Mesodermal cell (in vitro differentiated cells): ENCODE results near the gene RNF175. TPM values are rescaled to one million over a fixed set of nuclear protein-coding genes. Genes with fewer than 3 reads are reported as not detected.

Experiments used
- H3K27ac ChIP-seq: 2 replicates; pipeline ENCODE4 v1.7.0; 2013; ENCODE audit warnings: mild to moderate bottlenecking, low read depth, low read length, moderate library complexity; ENCODE audit not compliant: severe bottlenecking
- H3K36me3 ChIP-seq: 2 replicates; pipeline ENCODE4 v1.7.1; 2013; ENCODE audit warnings: mild to moderate bottlenecking, low read length, moderate library complexity; ENCODE audit not compliant: control insufficient read depth, insufficient read depth
- H3K4me1 ChIP-seq: one replicate; pipeline ENCODE4 v1.7.1; 2013; ENCODE audit warnings: mild to moderate bottlenecking, low read length; ENCODE audit not compliant: insufficient read depth, control insufficient read depth, poor library complexity, severe bottlenecking
- H3K4me3 ChIP-seq: 2 replicates; pipeline ENCODE4 v1.7.0; 2013; ENCODE audit warnings: low read length, control low read depth, mild to moderate bottlenecking; ENCODE audit not compliant: insufficient read depth, poor library complexity, severe bottlenecking; ENCODE audit errors: extremely low read depth
- H3K9me3 ChIP-seq: 2 replicates; pipeline ENCODE4 v1.7.1; 2013; ENCODE audit warnings: mild to moderate bottlenecking, low read length, moderate library complexity; ENCODE audit not compliant: control insufficient read depth
- WGBS, 2 experiments: methylation state at CpG; one replicate each; pipeline ENCODE4 v1.1.5; 2013; ENCODE audit warnings: missing lambda C conversion rate in 2 of 2; ENCODE audit not compliant: insufficient coverage in 2 of 2; 5-methylcytosine and 5-hydroxymethylcytosine counted together
- polyA plus RNA-seq, 2 experiments: library from polyadenylated mRNA; stranded (reverse); fragments of 50-300 nt; gene quantifications; one replicate each; pipeline ENCODE4 v1.2.3, GENCODE V29; 2013

RNF175 gene
- 4.6 TPM for polyA plus RNA-seq (2013, experiment 1 of 2)
- polyA plus RNA-seq (2013, experiment 2 of 2): 3.2 TPM

DNA sequence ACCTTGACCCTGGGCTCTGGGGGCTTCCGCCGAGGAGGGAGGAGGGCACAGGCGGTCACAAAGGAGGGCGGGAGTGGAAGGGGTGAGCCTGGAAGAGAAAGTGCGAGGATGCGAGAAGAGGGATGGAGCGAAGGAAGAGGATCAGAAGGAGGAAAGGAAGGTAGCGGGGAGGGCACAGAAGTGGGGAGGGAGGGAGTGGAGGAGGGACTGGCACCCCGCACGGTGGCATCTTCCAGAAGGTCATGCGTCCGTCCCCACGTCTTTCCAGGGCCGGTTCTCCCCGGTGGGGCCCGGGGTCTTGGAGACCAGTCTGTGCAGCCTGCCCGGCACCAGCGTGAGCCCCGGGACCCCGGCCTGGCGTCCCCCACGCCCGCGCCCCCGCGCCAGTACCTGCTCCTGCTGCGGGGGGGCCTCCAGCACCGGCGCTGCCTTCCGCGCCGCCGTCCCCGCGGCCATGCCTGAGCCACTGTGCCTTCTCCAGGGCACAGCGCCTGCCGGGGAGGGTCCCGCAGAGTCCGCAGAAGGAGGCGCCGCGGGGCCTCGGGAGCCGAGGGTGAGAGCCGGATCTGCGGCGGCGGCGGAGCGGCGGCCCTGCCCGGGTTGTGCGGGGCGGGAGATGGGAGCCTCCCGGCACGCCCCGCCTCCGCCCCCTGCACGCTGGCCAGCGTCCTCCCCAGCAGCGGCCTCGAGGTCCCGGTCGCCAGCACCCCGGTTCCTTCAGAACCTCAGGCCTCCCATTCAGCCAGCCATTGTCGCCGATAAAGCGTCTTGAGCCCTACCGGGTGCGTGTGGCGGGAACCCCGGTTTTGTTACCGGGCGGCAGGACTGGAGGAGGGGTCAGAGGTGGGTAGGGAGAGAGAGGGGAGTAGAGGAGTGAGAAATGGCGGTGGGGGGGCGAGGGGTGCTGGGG is at the start of gene RNF175:
RNF175 (minus strand) TSS at position 618 of the 910 bp plus-strand sequence; CDS start at position 456, 162 bp downstream.
- WGBS, 2 experiments: 1 to 2% methylated on average over 49 to 56 of the region's 76 CpGs
- H3K4me1 ChIP-seq: no peaks in the 10 kb centered on the region
- H3K9me3 ChIP-seq: no peaks in the 10 kb centered on the region
- no peak within 1 kb of the TSS for H3K27ac ChIP-seq
- no peaks in the 10 kb centered on the region for H3K36me3 ChIP-seq
- H3K4me3 ChIP-seq: peak within 1 kb of the TSS; percentile 49

DNA sequence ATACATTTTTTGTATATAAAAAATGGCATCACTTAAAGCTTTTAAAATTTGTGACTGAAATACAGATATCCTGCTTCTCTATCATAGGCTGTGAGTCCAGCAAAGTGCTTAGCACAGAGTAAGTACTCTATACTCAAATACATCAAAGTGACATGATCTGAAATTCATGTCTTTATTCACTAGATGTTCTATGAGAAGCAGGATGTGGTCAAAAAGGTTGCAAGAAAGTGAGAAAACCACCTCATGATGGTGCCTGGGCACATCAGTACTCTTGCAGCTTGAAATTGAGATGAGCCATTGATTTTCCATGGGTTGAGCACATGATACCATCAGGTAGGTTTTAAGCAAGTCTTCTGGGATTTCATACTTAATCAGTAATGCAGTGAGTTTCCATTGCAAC is 49.5 kb upstream of the RNF175 start:
- Histone ChIP-seq H3K27ac (no peak overlapping the region), H3K9me3 (peaks cover 6% of the 10 kb centered on the region), H3K36me3 (no peaks in the 10 kb centered on the region), H3K4me3 (no peak overlapping the region), H3K4me1 (peaks cover 5% of the 10 kb centered on the region)

DNA sequence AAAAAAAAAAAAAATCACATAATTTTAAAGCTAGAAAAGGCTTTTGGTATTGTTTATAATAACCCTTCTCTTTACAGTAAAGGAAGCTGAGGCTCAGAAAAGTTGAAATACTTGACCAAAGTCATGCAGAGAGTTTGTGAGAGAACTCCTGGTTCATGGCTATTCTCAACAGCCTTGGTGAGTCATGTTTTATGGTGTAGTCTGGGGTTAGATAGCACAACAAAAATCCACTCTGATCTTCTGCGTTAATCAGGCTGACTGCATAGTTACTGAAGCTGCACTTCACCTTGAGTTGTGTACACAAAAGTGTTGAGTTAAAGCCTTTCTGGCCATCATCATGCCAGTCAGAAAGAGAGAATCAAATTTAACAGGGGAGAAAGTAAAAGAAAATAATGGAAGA is 48.4 kb upstream of the RNF175 start:
- Histone ChIP-seq H3K36me3 (no peaks in the 10 kb centered on the region), H3K9me3 (peaks cover 6% of the 10 kb centered on the region), H3K27ac (no peak overlapping the region), H3K4me3 (no peak overlapping the region), H3K4me1 (peaks cover 5% of the 10 kb centered on the region)
- 83% methylated on average over 1 of the region's 1 CpG; no CpG with 5 or more reads in 1 of the 2 experiments for WGBS, 2 experiments

DNA sequence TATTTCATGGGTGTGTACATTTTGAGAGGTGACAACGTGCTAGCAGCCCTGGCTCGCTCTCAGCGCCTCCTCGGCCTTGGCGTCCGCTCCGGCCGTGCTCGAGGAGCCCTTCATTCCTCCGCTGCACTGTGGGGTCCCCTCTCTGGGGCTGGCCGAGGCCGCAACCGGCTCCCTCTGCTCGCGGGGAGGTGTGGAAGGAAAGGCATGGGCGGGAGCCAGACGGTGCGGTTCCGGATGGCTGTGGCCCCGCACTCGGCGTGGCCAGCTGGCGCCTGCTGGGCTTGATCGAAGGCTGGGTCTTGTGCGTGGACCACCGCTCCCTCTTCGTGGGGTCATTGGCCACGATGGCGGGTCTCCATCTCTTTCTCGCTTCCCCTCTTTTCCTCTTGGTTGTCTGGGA is 46.2 kb upstream of the RNF175 start:
- Histone ChIP-seq H3K9me3 (peaks cover 6% of the 10 kb centered on the region), H3K4me3 (no peak overlapping the region), H3K36me3 (no peaks in the 10 kb centered on the region), H3K27ac (no peak overlapping the region), H3K4me1 (peaks cover 5% of the 10 kb centered on the region)
- 91 to 93% methylated on average over 25 to 27 of the region's 30 CpGs for WGBS, 2 experiments

DNA sequence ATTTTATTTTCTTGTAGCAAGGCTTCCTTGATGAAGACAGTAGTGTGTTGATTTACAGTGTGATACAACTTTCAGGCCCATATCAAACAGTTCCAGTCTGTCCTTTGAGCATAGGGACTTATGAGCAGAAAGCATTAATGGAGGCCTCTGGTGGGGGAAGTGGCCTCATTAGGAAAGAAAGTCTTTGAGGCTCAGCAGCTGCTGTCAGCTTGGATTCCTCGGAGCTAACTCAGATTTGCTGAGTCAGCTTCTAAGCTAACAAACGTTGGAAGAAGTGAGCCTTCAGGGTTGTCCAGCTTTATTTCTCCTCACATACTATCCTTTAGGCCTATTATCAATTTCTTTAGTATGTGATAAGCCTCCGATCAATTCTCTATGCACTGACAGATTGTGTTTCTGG is 44.9 kb upstream of the RNF175 start:
- Histone ChIP-seq H3K4me3 (no peak overlapping the region), H3K9me3 (peaks cover 6% of the 10 kb centered on the region), H3K36me3 (no peaks in the 10 kb centered on the region), H3K4me1 (peaks cover 5% of the 10 kb centered on the region), H3K27ac (no peak overlapping the region)
- 69% methylated on average over 2 of the region's 3 CpGs; no CpG with 5 or more reads in 1 of the 2 experiments for WGBS, 2 experiments

DNA sequence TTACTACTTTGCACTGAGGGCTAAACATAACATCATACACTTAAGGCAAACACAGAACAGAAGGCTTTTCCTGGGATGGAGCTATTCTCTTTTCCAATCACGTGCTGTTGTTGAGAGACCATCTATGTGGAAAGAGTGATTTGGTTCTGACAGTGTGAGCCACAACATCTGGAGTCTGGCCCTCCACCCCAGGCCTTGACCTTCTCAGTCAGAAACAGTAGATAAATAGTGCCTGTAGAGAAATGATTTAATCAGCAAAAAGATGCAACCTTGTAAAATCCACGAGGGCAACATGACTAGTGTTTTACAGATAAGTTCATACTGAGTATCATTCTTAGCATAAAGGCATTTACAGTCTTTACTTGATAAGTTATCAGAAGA is 39.9 kb upstream of the RNF175 start:
- Histone ChIP-seq H3K9me3 (no peaks in the 10 kb centered on the region), H3K36me3 (no peaks in the 10 kb centered on the region), H3K4me3 (no peak overlapping the region), H3K27ac (no peak overlapping the region), H3K4me1 (peaks cover 2% of the 10 kb centered on the region)
- 70% methylated on average over 2 of the region's 2 CpGs; no CpG with 5 or more reads in 1 of the 2 experiments for WGBS, 2 experiments

DNA sequence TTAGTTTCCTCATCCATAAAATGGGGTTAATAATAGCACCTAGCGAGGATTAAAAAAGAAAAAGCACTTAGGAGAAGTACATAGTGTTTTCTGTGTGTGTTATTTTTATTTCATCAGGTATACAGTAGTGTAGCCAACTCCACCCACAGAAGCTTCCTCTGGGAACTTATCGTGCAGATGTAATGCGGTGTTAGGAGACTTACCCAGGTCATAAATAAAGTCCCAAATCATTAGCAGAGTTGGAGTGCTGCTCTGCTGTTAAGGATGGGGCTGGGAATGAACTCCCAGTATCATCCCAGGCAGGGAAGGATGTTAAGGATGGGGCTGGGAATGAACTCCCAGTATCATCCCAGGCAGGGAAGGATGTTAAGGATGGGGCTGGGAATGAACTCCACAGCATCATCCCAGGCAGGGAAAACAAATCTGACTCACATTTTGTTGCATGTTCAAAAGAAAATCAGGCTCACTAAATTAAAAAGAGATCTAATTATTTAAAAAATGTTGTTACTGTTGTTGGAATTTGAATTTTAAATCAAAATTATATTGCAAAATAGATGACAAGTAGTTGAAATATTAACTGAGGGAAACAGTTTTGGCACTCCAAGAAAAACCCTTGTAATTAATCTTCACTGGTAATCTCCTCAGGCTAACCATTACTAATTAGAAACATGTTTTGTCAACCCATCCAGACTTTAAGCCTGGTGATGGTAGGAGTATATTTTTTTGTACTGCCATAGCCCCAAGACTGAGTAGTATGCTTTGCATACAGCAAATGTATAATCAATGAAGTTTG is 39.3 kb upstream of the RNF175 start:
- H3K4me3 ChIP-seq: no peak overlapping the region
- H3K9me3 ChIP-seq: no peaks in the 10 kb centered on the region
- H3K4me1 ChIP-seq: no peaks in the 10 kb centered on the region
- no peak overlapping the region for H3K27ac ChIP-seq
- H3K36me3 ChIP-seq: no peaks in the 10 kb centered on the region
- WGBS, 2 experiments: 83% methylated on average over 2 of the region's 3 CpGs; no CpG with 5 or more reads in 1 of the 2 experiments

DNA sequence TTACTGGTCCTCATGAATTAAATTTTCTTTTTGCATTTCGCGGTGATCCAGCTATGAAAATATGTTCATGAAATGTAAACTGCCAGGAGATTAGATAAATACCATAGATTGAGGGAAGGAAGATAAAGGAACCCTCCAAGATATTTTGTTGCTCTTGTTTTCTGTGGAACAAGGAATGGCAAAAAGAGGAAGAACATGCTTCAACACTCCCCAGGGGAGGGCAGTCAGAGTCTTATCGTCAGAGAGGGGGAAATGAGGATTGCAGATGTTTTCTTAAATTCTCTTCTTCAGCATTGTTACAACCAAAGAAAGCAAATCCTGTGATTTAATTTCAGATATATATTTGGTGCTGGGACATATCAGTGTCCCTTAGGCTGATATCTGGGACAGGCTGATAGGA is 38.6 kb upstream of the RNF175 start:
- no peak overlapping the region for H3K4me3 ChIP-seq
- 83% methylated on average over 2 of the region's 3 CpGs; no CpG with 5 or more reads in 1 of the 2 experiments for WGBS, 2 experiments
- H3K9me3 ChIP-seq: no peaks in the 10 kb centered on the region
- no peak overlapping the region for H3K27ac ChIP-seq
- H3K36me3 ChIP-seq: no peaks in the 10 kb centered on the region
- H3K4me1 ChIP-seq: no peaks in the 10 kb centered on the region

DNA sequence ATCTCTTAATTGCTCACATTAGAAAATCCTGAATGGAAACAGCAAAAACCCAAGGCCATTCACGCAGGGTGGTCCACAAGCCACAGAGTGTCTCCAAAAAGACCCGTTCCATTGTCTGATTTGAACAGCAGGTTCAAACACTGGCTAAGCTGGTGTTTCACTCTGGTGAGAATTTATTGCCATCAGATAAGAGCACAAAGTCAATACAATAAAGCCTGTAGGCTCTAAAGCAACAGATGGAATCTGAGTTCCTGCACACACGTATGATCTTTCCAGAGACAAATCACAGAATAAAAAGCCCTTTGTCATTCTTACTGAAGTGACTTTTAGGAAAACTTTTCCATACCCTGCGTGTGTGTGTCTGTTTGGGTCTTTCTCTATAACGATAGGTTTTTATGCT is 34.2 kb upstream of the RNF175 start:
- Histone ChIP-seq H3K4me3 (no peak overlapping the region), H3K4me1 (peaks cover 7% of the 10 kb centered on the region), H3K27ac (no peak overlapping the region), H3K9me3 (no peaks in the 10 kb centered on the region), H3K36me3 (no peaks in the 10 kb centered on the region)
- WGBS, 2 experiments: 74 to 86% methylated on average over 2 to 5 of the region's 5 CpGs

DNA sequence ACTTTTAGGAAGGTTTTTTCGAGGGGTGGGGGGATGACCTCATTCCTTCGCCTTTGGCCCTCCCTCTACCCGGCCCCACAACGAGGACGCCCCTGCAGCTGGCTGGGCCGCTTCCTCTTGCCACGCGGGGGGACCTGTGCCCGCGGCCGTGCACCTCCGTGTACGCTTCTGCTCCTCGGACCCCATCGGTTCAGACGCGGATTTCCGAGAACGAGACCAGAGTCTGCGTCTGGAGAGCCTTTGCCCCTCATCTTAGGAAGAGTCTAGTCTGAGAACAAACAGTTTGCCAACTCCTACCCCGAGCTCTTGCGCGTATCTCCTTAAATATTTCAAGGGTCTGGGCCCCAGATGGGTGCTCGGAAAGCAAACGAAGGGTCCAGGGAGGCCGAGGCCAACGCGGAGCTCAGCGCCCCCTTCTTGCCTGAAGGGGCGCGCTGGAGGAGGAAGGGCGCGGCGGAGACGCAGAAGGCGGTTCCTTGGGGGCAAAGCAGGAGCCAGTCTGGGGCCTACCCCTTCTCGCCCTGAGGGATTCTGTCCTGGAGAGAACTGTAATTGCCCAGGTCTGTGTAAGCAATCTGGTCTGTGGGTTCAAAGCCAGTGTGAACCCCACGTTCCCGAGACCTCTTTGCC is 32.9 kb upstream of the RNF175 start:
- peaks cover 15% of the 10 kb centered on the region for H3K4me1 ChIP-seq
- H3K27ac ChIP-seq: no peak overlapping the region
- WGBS, 2 experiments: 41 to 63% methylated on average over 18 to 34 of the region's 39 CpGs
- no peaks in the 10 kb centered on the region for H3K9me3 ChIP-seq
- peak overlapping the region; percentile 20 for H3K4me3 ChIP-seq
- H3K36me3 ChIP-seq: no peaks in the 10 kb centered on the region
